Breast epithelium (tissue), 3 donors: ENCODE measurements around the gene ATP2B3.

ENCODE experiments used
- CTCF ChIP-seq, 3 donors: fragments of 450-650 bp; IDR thresholded peaks; one replicate each; pipeline ENCODE4 v1.5.1; 2016 to 2017; ENCODE audit warnings: antibody characterized with exemption in 3 of 3, mild to moderate bottlenecking in 3 of 3, moderate library complexity in 3 of 3
- POLR2A ChIP-seq: fragments of 450-650 bp; IDR thresholded peaks from one replicate; pipeline ENCODE4 v1.6.1; 2016; ENCODE audit warnings: antibody characterized with exemption, mild to moderate bottlenecking, moderate library complexity
- POLR2AphosphoS5 ChIP-seq, 3 donors: sonication (generic); formaldehyde crosslinking; IDR thresholded peaks; one replicate each; pipeline ENCODE4 v1.6.1; 2017; ENCODE audit warnings: antibody characterized with exemption in 3 of 3

DNA sequence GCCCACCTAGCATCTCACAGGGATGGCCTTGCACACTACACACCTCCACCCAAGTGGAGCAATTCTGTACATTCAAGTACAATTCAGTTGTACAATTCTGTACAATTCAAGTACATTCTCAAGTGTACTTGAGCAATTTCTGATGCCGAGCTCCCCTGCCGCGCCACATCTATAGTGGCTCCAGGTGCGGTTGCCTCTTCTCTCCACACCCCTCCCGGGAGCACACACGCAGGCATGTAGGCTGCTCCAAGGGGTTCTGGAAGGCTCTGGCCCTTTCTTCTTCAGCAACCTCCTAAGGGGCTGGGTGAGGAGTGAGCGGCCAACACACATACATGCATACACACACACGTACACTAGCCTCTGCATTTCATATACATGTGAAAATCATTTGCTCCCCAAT, 110.7 kb downstream of the ATP2B3 start:
- TF ChIP-seq CTCF (IDR thresholded peaks at IDR 0.05), result no peak
- no peak for TF ChIP-seq POLR2AphosphoS5 (IDR thresholded peaks at IDR 0.05)
- TF ChIP-seq POLR2A, result no peak
